VCaP (cell line): ENCODE results near the gene NEDD4.
"Not testable (repeated sequence)": the region's sequence is repeated elsewhere in the genome, so short reads cannot be mapped to it uniquely, and the experiment has no call there.

ENCODE experiments used
- H3K27ac ChIP-seq: fragments of 450-650 bp; 2 replicates; pipeline ENCODE4 v1.5.1; 2017
- CTCF ChIP-seq: fragments of 450-650 bp; conservative IDR thresholded peaks from 2 replicates; pipeline ENCODE4 v1.5.1; 2017; ENCODE audit warnings: mild to moderate bottlenecking, moderate library complexity

Gene NEDD4

GRCh38 chr15:55859681-55860080 lies 133.7 kb downstream of the NEDD4 start:
- no peak overlapping the region for H3K27ac ChIP-seq
- TF ChIP-seq CTCF, result no peak

GRCh38 chr15:55858661-55859060 lies 134.8 kb downstream of the NEDD4 start:
- no peak overlapping the region for H3K27ac ChIP-seq
- TF ChIP-seq CTCF, result no peak

- no peak for TF ChIP-seq CTCF
- H3K27ac ChIP-seq, result no peak overlapping the region
Measured at GRCh38 chr15:55856506-55857164, 136.8 kb downstream of the NEDD4 start.

- TF ChIP-seq CTCF, result no peak
- no peak overlapping the region for H3K27ac ChIP-seq
Measured at GRCh38 chr15:55853134-55853533, 140.3 kb downstream of the NEDD4 start.

- TF ChIP-seq CTCF, result peak; percentile 87
- H3K27ac ChIP-seq, result no peak overlapping the region
Measured at GRCh38 chr15:55846116-55846707, 147.2 kb downstream of the NEDD4 start.

- not testable (repeated sequence) for H3K27ac ChIP-seq
Measured at GRCh38 chr15:55842897-55843296, 150.5 kb downstream of the NEDD4 start.

- no peak for TF ChIP-seq CTCF
- no peak overlapping the region for H3K27ac ChIP-seq
Measured at GRCh38 chr15:55835866-55836265, 157.5 kb downstream of the NEDD4 start.

GRCh38 chr15:55834331-55834730 lies 159.1 kb downstream of the NEDD4 start:
- TF ChIP-seq CTCF, result no peak
- H3K27ac ChIP-seq, result no peak overlapping the region
